ENCODE measurements around the gene SCO2. TPM values are rescaled to one million over a fixed set of nuclear protein-coding genes. Genes with fewer than 3 reads are reported as not detected.

SCO2 gene
- total and polyA plus RNA-seq, 10 of the 15 experiments (the other 5 are each of a cell fraction or from before 2014, with no cell fraction given): 0.18 to 16.0 (median 2.4) TPM; not detected in 1

- Histone ChIP-seq H3K9ac (ENCODE audit: control insufficient read depth, insufficient read depth, low read length) (no peak overlapping the region), H3K9me3 (replicated peaks; ENCODE audit: control insufficient read depth, insufficient read depth, low read length) (no peaks in the 10 kb centered on the region), H3K4me2 (ENCODE audit: control insufficient read depth, insufficient read depth) (no peak overlapping the region), H3K27me3 (replicated peaks in 1 of 2; ENCODE audit: control insufficient read depth in 2 of 2, insufficient read depth in 2 of 2, low read length in 1 of 2) (no peaks in the 10 kb centered on the region), H3K4me3 (no peak overlapping the region), H3K36me3 (ENCODE audit: control insufficient read depth in 2 of 2, insufficient read depth in 2 of 2, low read length in 1 of 2) (no peaks in the 10 kb centered on the region), H2AFZ (ENCODE audit: control insufficient read depth, low read depth, low read length) (no peak overlapping the region), H3K27ac (ENCODE audit: control insufficient read depth, insufficient read depth) (no peak overlapping the region), H4K20me1 (ENCODE audit: control insufficient read depth, insufficient read depth) (no peaks in the 10 kb centered on the region), H3K79me2 (ENCODE audit: control insufficient read depth, insufficient read depth, low read length) (no peaks in the 10 kb centered on the region), H3K4me1 (ENCODE audit: control insufficient read depth, insufficient read depth, low read length) (peaks cover 5% of the 10 kb centered on the region)
- 48% methylated on average over 11 of the region's 18 CpGs for WGBS (ENCODE audit: insufficient coverage, insufficient replicate concordance, low lambda C conversion rate, missing lambda C conversion rate)
- intact Hi-C loops (cut with micrococcal nuclease; ENCODE audit: unreplicated experiment): no loop called here
- DNase-seq (ENCODE audit: low read depth, low spot score) (no peak), ATAC-seq (no peak), FAIRE-seq (no peak)
- TF ChIP-seq MYB (IDR thresholded peaks at IDR 0.05; ENCODE audit: borderline replicate concordance, low read depth, low read length) (no peak), WRNIP1 (IDR thresholded peaks at IDR 0.05; ENCODE audit: borderline replicate concordance, low read depth, low read length) (no peak), CBFB (IDR thresholded peaks at IDR 0.05; ENCODE audit: low read depth) (no peak), RCOR1 (conservative IDR thresholded peaks at IDR 0.05; ENCODE audit: low read depth, low read length) (no peak), IRF3 (IDR thresholded peaks at IDR 0.05) (no peak), ATF3 (IDR thresholded peaks at IDR 0.05; ENCODE audit: borderline replicate concordance, extremely low read depth, low read depth, low read length) (no peak), HDAC2 (IDR thresholded peaks at IDR 0.05) (no peak), IRF4 (IDR thresholded peaks at IDR 0.05; ENCODE audit: low read depth, low read length) (no peak), ZNF24 (IDR thresholded peaks at IDR 0.05) (no peak), NR2C2 (IDR thresholded peaks at IDR 0.05; ENCODE audit: borderline replicate concordance, control insufficient read depth, insufficient read length, low read depth) (no peak)
- BruUV-seq (replicated peaks): no TSS peak
- ChIA-PET RAD21 (ENCODE audit: unreplicated experiment) (no interaction called here), SMC1A (ENCODE audit: uncharacterized antibody, unreplicated experiment) (no interaction called here), CTCF (no interaction called here), POLR2A (no interaction called here)
- in situ Hi-C loops (cut with MboI): no loop called here
Observed at GRCh38 chr22:50488006-50488677, 37.3 kb downstream of the SCO2 start.

All from GM12878 (cell line).